Activated T-helper 1 cell treated with anti-CD3 and anti-CD28 coated beads, Interleukin-2, amount 50 U/mL, for 16 hours (primary cell): ENCODE results near the gene OOSP3.
"Not testable (repeated sequence)": the region's sequence is repeated elsewhere in the genome, so short reads cannot be mapped to it uniquely, and the experiment has no call there.

Source experiments
- DNase-seq, 2 donors: peaks; one replicate each; pipeline ENCODE4 v3.0.0-alpha.2; 2020; ENCODE audit warnings: low read depth in 1 of 2, low spot score in 1 of 2

OOSP3 gene

DNA sequence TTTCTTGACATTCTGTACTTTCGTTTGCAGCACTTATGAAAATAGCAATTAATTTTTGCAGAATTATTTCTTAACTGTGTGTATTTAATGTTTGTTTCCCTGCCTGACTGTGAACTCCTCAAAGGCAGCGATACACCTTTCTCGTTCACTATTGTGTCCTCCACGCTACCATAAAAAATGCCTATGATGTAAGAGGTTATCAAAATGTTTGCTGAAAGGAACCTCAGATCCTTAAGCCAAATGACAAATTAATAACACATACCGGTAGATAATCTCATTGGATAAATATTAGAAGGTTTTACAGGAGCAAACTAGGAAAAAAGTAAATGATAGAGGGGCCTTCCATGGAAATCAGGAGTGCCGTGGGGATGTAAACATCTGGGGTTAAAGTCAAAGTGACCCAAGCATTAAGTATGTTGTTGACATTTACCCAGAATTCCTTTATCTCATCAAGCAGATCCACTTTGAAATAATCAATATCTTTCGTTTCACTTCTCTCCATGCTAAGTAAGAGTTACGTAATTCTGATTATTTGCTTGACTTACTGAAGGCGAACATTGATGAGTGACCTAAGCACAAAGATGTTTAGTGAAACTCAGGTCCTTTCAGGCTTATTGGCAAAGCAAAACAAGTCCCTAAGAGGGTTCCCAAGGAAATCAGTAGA is 2.6 kb upstream of the OOSP3 start:
- no peak for DNase-seq

DNA sequence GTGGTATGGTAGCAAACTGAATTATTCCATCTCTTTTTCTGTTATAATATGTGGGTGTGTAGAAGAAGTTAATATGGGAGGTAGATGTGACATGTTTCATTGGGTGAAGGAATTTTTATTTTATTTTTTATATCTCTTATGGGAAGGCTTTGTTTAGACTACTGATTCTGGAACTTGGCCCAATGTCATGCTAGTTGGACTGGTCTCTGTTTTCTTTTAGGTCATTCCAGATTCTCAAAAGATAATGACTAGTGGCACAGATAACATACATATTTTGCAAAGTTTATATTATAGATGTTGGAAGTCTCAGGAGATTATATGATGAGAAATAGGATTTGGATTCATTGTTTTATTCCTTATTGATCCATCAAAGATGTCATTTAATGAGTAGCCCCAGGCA is 1.3 kb upstream of the OOSP3 start:
- no peak for DNase-seq

DNA sequence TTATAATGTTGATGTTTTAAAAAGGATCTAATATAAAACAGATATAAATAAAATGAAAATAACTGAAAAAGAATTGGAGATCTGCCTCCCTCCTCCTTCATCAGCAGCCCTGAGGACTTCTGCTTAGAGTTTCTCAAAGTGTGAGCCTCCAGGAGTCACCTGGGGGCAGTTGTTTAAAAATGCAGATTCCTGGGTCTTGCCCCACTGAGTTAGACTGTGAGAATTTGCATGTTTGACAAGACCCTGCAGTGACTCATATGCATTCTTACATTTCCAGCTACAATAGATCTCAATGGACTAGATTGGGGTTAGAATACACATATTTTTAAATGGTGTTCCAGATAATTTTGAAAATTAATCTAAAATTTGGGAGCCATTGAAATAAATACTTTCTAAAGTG is 798 bp upstream of the OOSP3 start:
- DNase-seq = no peak

DNA sequence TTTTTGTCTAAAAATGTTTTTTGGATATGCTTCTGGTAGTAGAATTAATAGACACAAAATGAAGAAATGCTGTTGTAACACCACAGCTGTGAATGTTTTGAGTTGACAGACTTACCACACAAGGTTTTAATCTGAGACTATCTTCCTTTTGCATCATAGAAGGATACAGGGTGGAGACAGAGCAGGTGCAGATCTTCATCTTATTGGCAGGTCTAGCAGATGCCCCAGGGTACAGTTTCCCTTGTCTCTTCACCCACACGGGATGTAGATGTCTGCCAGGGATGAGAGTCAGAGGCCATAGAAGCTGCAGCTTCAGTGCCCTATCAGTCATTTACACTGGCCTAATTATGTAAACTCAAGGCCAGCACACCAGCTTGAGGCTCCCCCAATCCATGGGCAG is 985 bp downstream of the OOSP3 start:
- no peak for DNase-seq

DNA sequence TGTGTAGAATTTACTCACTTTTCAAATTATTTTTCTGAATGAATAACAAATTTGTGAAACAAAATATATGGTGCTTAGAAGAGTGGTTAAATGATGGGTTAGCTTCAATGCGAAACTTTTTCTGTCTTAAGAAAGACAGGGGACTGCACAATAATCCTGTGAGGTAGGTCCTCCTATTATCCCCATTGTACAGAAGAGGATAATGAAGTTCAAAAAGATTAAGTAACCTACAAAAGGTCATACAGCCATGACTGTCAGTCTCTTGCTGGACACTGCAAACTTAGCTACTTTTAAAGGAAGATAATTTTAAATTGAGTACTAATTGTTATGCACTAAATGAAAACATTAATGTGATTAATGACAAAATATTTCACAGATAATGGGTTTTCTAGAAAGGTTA is 5.0 kb downstream of the OOSP3 start:
- DNase-seq = no peak

DNA sequence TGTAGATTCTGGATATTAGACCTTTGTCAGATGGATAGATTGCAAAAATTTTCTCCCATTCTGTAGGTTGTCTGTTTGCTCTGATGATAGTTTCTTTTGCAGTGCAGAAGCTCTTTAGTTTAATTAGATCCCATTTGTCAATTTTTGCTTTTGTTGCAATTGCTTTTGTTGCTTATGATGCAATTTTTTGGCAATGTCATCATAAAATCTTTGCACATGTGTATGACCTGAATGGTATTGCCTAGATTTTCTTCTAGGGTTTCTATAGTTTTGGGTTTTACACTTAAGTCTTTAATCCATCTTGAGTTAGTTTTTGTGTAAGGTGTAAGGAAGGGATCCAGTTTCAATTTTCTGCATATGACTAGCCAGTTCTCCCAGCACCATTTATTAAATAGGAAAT is 8.6 kb downstream of the OOSP3 start:
- DNase-seq = not testable (repeated sequence)

DNA sequence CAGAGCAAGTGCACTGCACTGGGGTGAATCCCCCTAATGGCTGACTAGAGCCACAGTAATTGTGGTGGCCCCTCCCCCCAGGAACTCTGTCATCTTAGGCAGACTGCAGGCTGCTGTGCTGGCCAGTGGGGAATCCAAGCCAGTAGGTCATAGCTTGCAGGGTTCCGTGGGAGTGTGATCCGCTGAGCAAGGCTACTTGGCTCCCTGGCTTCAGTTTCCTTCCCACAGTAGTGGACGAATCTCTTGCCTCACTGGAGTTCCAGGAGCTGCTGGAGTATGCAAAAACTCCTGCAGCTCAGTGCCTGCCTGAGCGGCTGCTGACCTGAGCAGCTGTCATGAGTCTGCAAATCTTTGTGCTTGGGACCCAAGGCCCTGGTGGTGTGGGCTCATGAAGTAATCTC is 13.2 kb downstream of the OOSP3 start:
- DNase-seq = no peak

DNA sequence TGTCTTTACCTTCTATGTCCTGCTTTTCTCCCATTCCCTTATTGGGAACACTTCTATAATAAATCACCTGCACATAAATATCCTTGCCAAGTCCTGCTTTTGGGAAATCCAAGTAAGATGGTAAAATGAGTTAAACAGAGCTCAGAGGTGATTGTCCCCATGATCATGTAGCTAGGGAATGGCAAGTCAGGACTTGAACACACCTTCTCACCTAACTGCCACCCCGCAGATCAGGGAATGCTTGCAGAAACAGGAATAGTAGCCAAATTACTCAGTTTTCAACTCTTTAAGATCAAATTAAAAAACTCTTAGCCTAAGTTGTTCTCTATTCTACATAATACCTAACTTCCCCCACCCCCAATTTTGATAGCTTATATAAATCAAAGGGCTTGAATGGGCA is 16.0 kb downstream of the OOSP3 start:
- no peak for DNase-seq

DNA sequence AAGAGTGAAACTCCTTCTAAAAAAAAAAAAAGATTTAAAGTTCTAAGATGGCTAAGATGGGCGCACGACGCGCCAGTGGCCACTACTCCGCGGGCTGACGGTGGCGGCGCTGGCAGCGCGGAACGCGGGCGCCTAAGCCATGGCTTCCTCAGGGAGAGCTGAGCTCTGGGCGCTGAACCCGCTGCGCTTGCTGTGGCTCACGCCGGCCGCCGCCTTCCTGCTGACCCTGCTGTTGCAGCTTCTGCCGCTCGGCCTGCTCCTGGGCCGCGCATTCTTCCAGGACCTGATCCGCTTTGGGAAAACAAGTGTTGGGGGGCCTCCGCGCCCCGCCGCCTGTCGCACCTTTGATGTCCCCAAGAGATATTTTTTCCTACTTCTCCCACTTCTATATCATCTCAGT is 19.5 kb downstream of the OOSP3 start:
- no peak for DNase-seq

DNA sequence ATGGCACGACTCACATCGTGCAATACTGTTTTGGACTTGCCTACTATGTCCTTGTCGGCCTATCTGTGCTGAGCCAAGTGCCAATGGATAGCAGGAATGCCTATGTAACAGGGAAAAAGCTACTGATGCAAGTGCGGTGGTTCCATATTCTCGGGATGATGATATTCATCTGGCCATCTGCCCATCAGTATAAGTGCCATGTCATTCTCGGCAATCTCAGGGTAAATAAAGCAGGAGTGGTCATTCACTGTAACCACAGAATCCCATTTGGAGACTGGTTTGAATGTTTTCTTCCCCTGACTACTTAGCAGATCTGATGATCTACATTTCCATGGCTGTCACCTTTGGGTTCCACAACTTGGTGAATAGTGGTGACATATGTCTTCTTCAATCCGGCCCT is 20.1 kb downstream of the OOSP3 start:
- no peak for DNase-seq

DNA sequence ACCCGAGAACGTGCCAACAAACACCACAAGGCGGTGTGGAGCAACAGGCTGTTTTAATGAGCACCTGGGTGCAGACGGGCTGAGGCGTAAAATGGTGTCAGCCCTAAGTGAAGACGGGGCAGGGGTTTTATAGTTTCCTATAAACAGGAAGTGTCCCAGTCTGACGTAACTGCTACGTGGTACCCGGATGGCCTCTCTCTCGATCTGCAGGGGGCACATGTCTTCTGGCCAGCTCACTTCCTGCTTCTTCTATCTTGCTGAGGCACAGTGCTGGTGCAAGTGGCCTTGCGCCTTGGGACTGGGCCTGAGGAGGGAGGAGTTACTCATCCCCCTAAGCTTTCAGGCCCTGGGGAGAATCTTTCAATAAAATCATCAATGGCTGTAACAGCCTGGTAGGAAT is 20.9 kb downstream of the OOSP3 start:
- DNase-seq = no peak

DNA sequence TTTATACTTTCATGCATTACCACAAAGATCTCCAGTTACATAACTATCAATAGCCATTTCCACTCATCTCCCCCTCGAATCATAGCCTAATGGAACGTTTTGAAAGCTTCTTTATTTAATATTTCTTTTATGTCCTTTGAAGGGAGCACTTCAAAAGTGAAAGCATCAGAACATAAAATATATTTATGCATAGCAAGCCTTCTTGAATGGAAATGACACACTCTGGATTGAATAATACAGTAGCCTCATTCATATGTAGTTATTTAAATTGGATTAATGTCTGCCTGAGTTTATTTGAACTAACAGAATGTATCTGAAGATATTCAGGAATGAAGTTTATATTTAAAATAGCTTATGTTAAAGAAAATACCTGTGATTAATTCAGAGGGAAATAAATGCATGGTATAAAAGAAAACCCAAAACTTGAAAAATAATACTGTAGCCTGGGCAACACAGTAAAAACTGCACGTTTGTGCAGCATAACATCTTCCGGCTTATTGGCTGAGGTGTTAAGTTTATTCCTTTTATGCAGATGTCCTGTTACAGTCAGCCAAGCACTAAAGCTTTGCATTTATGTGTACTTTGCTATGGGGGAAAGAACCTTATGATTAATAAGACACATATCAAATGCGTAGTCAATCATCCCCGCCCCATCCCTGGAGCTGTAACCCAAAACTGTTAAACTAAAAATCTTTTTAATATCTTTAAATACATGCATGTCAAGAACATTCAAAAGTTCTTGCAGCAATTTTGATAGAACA is 22.0 kb downstream of the OOSP3 start:
- DNase-seq = no peak

DNA sequence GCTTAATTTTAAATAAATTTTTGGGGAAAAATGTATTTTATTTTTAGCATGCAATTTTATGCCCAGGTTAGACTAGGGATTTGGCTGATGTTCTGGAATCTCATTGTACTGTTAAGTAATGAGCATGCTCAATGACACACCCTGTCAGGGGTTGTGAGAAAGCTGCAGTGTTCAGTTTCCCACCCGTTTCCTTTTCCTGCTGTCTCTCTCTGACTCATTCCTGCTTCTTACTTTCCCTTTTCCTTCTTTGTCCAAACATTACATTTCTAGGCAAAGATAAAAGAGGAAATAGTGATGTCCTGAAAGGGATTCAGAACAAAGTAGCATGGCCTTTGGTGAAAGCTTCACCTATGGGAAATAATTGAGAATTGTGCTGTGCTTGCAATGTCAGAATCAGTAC is 22.7 kb downstream of the OOSP3 start:
- no peak for DNase-seq

DNA sequence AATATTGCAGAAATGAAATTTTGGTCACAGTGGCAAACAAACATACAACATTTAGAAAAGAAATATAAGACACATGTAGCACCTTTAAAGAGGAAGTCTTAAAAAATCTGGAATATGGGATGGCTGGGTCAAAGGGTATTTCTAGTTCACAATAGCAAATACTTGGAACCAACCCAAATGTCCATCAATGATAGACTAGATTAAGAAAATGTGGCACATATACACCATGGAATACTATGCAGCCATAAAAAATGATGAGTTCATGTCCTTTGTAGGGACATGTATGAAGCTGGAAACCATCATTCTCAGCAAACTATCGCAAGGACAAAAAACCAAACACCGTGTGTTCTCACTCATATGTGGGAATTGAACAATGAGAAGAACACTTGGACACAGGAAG is 25.0 kb downstream of the OOSP3 start:
- DNase-seq = not testable (repeated sequence)

DNA sequence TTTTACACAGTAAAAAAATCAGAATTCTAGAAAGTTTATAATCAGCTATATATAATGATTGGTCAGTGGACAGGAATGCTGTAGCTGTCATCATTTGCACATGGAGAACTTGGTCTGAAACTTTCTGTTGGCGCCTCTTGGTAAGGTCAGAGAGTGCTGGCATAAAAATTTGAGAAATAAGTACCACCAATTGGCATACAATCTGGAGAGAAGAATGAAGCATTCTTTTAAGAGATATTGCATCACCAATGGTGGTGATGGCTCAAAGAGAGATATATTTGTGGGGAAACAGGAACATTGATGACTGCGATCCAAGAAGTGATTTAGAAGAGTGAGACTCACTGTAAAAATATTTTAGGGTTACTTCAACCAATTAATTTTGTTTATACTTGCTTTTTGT is 39.9 kb downstream of the OOSP3 start:
- no peak for DNase-seq

DNA sequence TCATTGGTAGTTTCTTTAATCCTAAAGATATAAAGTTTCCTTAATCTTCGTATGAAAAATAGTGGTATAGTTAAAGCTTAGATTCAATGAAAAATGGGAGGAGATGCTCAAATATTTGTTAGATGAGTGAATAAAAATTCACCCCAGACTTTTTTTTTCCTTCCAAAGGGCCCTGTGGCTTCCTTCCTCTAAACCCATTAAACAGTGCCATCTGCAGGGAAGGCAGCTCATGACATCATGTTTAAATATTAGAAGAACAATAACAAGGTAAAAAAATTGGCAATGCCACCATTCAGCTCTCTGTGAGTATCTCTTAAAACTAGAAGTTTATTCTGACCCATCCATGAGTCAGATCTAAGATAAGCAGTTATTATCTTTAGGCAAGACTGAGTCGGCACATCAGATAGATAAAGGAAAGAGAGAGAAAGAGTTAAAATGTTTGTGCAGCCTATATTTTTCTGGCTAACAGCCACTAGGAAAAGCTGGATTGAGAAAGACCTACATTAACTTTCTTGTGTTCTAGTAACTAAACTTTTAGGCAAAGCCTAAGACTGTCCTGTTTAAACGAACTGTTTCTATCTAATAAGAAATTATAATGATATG is 40.5 kb downstream of the OOSP3 start:
- DNase-seq = no peak

DNA sequence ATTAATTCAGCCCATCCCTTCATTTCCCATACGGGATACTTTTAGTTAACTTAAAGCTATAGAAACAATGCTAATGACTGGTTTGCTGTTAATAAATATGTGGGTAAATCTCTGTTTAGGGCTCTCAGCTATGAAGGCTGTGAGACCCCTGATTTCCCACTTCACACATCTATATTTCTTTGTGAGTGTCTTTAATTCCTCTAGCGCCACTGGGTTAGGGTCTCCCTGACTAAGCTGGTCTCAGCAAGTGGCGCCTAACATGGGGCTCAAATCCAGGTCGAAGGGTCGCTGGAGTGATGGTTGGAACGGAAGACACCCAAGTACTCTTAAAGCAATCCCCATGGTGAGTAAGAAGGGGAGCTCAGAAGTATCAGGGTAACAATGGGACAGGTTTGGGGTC is 45.2 kb downstream of the OOSP3 start:
- DNase-seq = no peak

DNA sequence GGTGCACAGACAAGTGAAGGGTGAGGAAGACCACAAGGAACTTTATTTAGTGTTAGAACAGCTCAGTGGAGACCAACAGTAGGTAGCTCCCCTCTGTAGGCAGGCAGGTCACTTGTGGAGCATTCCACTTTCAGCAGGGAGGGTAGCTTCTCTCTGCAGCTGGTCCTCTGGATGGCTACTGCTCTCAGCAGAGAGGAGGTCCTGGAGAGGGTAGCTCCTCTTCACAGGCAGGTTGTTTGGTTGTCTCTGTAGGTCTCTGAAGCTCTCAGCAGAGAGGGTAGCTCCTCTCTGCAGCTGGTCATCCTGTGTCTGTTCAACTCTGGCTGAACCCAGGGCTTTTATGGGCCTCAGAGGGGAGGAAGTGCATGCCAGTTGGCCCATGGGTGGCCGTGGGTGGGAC is 53.1 kb downstream of the OOSP3 start:
- DNase-seq = no peak

DNA sequence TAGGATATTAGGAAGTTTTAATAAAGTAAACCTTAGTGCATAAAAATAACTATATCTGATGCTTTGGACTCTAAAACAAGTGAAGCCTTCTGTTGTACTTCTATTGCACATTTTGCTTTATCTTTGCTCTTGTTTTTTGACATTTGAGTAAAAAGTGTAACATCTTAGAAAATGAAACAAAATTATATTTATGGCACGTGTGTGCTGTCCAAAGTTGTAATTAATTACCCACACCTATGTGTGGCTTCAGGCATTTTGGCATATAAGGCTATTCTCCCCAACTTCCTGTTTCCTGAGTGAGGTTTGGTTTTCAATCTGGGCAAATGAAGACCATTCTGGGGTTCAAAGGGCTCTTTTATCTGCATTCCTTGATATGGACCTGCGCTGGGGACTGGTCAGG is 59.5 kb downstream of the OOSP3 start, which contains the start of gene OOSP1:
OOSP1 (plus strand) TSS at position 301 of the 400 bp plus-strand sequence; CDS start at position 324, 23 bp downstream.
- DNase-seq = no peak

DNA sequence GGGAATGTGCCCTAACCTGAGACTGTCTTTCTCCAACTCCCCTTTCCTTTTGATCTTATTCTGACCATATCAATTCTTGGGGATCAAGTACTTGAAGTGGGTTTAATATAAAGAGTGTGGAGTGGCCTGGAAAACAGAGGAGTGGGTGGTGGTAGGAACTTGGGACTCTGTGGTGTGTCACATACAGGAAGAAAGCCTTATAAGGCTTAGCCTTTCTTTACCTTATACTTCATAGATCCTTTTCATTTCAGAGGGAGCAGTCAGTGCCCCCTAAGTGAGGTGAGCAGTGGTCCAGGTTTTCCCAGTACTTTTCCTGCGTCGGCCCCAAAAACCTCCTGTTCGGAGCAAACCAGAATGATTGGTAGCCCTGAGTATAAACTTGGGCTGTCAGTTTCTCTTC is 60.1 kb downstream of the OOSP3 start:
- no peak for DNase-seq

DNA sequence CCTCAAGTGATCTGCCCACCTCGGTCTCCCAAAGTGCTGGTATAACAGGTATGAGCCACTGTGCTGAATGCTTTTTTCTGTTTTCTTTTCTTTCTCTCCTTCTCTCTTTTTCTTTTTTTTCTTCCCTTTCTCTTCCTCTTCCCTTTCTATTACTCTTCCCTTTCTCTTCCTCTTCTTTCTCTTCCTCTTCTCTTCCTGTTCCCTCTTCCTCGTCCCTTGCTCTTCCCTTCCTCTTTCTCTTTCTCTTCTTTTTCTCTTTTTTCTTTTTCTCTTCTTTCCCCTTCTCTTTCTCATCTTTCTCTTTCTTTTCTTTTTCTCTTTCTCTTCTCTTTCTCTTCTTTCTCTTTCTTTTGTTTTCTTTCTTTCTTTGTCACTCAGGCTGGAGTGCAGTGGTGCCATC is 60.9 kb downstream of the OOSP3 start:
- no peak for DNase-seq

DNA sequence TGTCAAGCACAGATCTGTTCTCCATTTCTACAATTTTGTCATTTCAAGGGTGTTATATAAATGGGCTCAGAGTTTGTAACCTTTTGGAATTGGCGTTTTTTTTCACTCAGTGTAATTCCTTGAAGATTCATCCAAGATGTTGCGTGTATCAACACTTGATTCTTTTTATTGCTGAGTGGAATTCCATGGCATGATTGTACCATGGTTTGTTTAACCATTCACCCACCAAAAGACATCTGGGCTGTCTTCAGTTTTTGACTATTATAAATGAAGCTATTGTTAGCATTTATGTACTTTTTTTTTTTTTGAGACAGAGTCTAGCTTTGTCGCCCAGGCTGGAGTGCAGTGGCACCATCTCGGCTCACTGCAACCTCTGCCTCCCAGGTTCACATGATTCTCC is 62.5 kb downstream of the OOSP3 start:
- DNase-seq = no peak
